Measurements from ENCODE around the gene PCLO.

- TF ChIP-seq CTCF (conservative IDR thresholded peaks at IDR 0.05; ENCODE audit: low read depth, low read length): no peak
- TF ChIP-seq EZH2 (IDR thresholded peaks at IDR 0.05; ENCODE audit: low read length, unreplicated experiment): no peak
These were observed 205.2 kb downstream of the PCLO start for GRCh38 chr7:82957521-82957920.
